HG03571 (cell line): ENCODE results near the gene HS6ST2.
"Not testable (repeated sequence)": the region's sequence is repeated elsewhere in the genome, so short reads cannot be mapped to it uniquely, and the experiment has no call there.

ENCODE experiments used
- ATAC-seq: cut with Tn5 transposase; IDR thresholded peaks from one replicate; pipeline ENCODE4 v1.9.1; 2021; ENCODE audit not compliant: unreplicated experiment

HS6ST2 gene

GRCh38 chrX:132958091-132958703 lies at the start of gene HS6ST2:
Gene HS6ST2 (minus strand): TSS chrX:132958629.
- no peak for ATAC-seq

GRCh38 chrX:133007458-133007857 lies 49.0 kb upstream of the HS6ST2 start:
- no peak for ATAC-seq

GRCh38 chrX:133005616-133006015 lies 47.2 kb upstream of the HS6ST2 start:
- ATAC-seq: no peak

- no peak for ATAC-seq
These were observed 46.6 kb upstream of the HS6ST2 start for GRCh38 chrX:133005042-133005441.

- no peak for ATAC-seq
These were observed 40.8 kb upstream of the HS6ST2 start for GRCh38 chrX:132999209-132999608.

GRCh38 chrX:132990835-132991234 lies 32.4 kb upstream of the HS6ST2 start:
- no peak for ATAC-seq

GRCh38 chrX:132986556-132986955 lies 28.1 kb upstream of the HS6ST2 start:
- no peak for ATAC-seq

- no peak for ATAC-seq
These were observed 25.7 kb upstream of the HS6ST2 start for GRCh38 chrX:132984058-132984650.

- no peak for ATAC-seq
These were observed 25.1 kb upstream of the HS6ST2 start for GRCh38 chrX:132983496-132983895.

- ATAC-seq: not testable (repeated sequence)
These were observed 21.6 kb upstream of the HS6ST2 start for GRCh38 chrX:132980035-132980434.

GRCh38 chrX:132968296-132968949 lies 10.0 kb upstream of the HS6ST2 start:
- no peak for ATAC-seq

- ATAC-seq: no peak
These were observed 8.6 kb upstream of the HS6ST2 start for GRCh38 chrX:132967049-132967448.

- no peak for ATAC-seq
These were observed 7.0 kb upstream of the HS6ST2 start for GRCh38 chrX:132965461-132965860.

GRCh38 chrX:132961511-132961910 lies 3.1 kb upstream of the HS6ST2 start:
- ATAC-seq: no peak

- ATAC-seq: no peak
These were observed 978 bp downstream of the HS6ST2 start for GRCh38 chrX:132957211-132958090.

- no peak for ATAC-seq
These were observed 1.8 kb downstream of the HS6ST2 start for GRCh38 chrX:132956421-132957210.

GRCh38 chrX:132955690-132956089 lies 2.7 kb downstream of the HS6ST2 start:
- no peak for ATAC-seq

GRCh38 chrX:132954323-132954722 lies 4.1 kb downstream of the HS6ST2 start:
- no peak for ATAC-seq

GRCh38 chrX:132953354-132953753 lies 5.1 kb downstream of the HS6ST2 start:
- no peak for ATAC-seq

GRCh38 chrX:132948648-132949260 lies 9.7 kb downstream of the HS6ST2 start:
- no peak for ATAC-seq
